Endothelial cell of umbilical vein (primary cell): ENCODE results near the gene SPAG9. TPM values are rescaled to one million over a fixed set of nuclear protein-coding genes. Genes with fewer than 3 reads are reported as not detected.

ENCODE experiments used
- BruUV-seq: library from RNA; stranded (reverse); fragments of 400-500 nt; replicated peaks from 2 replicates; lab custom pipeline; 2021; lab: Mats Ljungman, UMichigan
- CTCF ChIA-PET: fragments of 300-600, 350-600 bp; sonication (Branson Sonifier 250); formaldehyde crosslinking; loops from one replicate; lab custom pipeline; 2021; ENCODE audit warnings: antibody characterized with exemption, inconsistent platforms; lab: Charles Lee
- POLR2A ChIA-PET: fragments of 300-600, 350-600 bp; sonication (Branson Sonifier 250); formaldehyde crosslinking; loops from one replicate; lab custom pipeline; 2021; ENCODE audit warnings: antibody characterized with exemption, inconsistent platforms; lab: Charles Lee
- DNase-seq: peaks from one replicate; pipeline ENCODE4 v3.0.0-alpha.2; 2011; ENCODE audit warnings: low read depth, low spot score
- FAIRE-seq: peaks from 2 replicates; lab custom pipeline; 2011; peaks lifted over from hg19 to GRCh38; lab: Jason Lieb, UNC
- H2AFZ ChIP-seq: 2 replicates; pipeline ENCODE4 v1.6.0; 2012; ENCODE audit warnings: low read depth, low read length, control low read depth, inconsistent platforms
- H3K27ac ChIP-seq: 2 replicates; pipeline ENCODE4 v1.5.1; 2011; ENCODE audit warnings: low read depth, mild to moderate bottlenecking, control low read depth, low read length, moderate library complexity; ENCODE audit not compliant: insufficient read depth
- H3K27me3 ChIP-seq, 2 experiments: 2 replicates each; pipeline versions ENCODE4 v1.6.0 to v1.6.1; 2011; ENCODE audit warnings: low read length in 2 of 2, mixed read lengths in 1 of 2; ENCODE audit not compliant: control insufficient read depth in 2 of 2, insufficient read depth in 2 of 2
- H3K36me3 ChIP-seq, 2 experiments: 2 replicates in 1 of 2; 3 replicates in 1 of 2; pipeline ENCODE4 v1.5.1; 2011; ENCODE audit warnings: low read length in 2 of 2, mild to moderate bottlenecking in 1 of 2, moderate library complexity in 1 of 2; ENCODE audit not compliant: control insufficient read depth in 2 of 2, insufficient read depth in 2 of 2; ENCODE audit errors: extremely low read depth in 1 of 2
- H3K4me1 ChIP-seq: 3 replicates; pipeline ENCODE4 v1.5.1; 2011; ENCODE audit warnings: mild to moderate bottlenecking, low read length; ENCODE audit not compliant: control insufficient read depth, insufficient read depth; ENCODE audit errors: extremely low read depth
- H3K4me2 ChIP-seq: 2 replicates; pipeline ENCODE4 v1.6.1; 2011; ENCODE audit warnings: low read length, control low read depth, mixed read lengths; ENCODE audit not compliant: insufficient read depth
- H3K4me3 ChIP-seq, 3 experiments: fragments of 200-600 bp in 1 of 3; sonication (generic), shearing (Covaris generic) in 1 of 3; replicated peaks in 1 of 3; 2 replicates each; pipeline ENCODE4 v1.5.1; 2011 to 2016; ENCODE audit warnings: control low read depth in 3 of 3, low read length in 3 of 3, mild to moderate bottlenecking in 2 of 3, inconsistent platforms in 1 of 3, low read depth in 1 of 3, moderate library complexity in 1 of 3; ENCODE audit not compliant: insufficient read depth in 1 of 3
- H3K79me2 ChIP-seq: 2 replicates; pipeline ENCODE4 v1.6.0; 2012; ENCODE audit warnings: low read length, inconsistent platforms; ENCODE audit not compliant: control insufficient read depth, insufficient read depth
- H3K9ac ChIP-seq: replicated peaks from 2 replicates; pipeline ENCODE3; 2011; ENCODE audit warnings: low read length, control low read depth; ENCODE audit not compliant: insufficient read depth; ENCODE audit errors: extremely low read depth
- H3K9me1 ChIP-seq: replicated peaks from 3 replicates; pipeline ENCODE4 v1.6.0; 2011; ENCODE audit warnings: mild to moderate bottlenecking, low read length; ENCODE audit not compliant: control insufficient read depth, insufficient read depth; ENCODE audit errors: extremely low read depth
- H3K9me3 ChIP-seq: replicated peaks from 2 replicates; pipeline ENCODE4 v1.5.1; 2012; ENCODE audit warnings: low read length, inconsistent platforms; ENCODE audit not compliant: control insufficient read depth, insufficient read depth
- H4K20me1 ChIP-seq: replicated peaks from 2 replicates; pipeline ENCODE3; 2011; ENCODE audit warnings: mild to moderate bottlenecking, low read length; ENCODE audit not compliant: control insufficient read depth, insufficient read depth; ENCODE audit errors: extremely low read depth
- EZH2 ChIP-seq: IDR thresholded peaks from 2 replicates; pipeline ENCODE4 v1.6.1; 2012; ENCODE audit warnings: borderline replicate concordance, low read depth, mild to moderate bottlenecking, moderate library complexity, low read length, inconsistent platforms; ENCODE audit not compliant: severe bottlenecking
- FOS ChIP-seq: IDR thresholded peaks from 2 replicates; pipeline ENCODE4 v1.6.1; 2011; ENCODE audit warnings: mild to moderate bottlenecking, low read length, moderate library complexity, borderline replicate concordance; ENCODE audit not compliant: insufficient read depth
- GATA2 ChIP-seq: IDR thresholded peaks from 2 replicates; pipeline ENCODE4 v1.7.0; 2011; ENCODE audit warnings: low read depth, mild to moderate bottlenecking, moderate library complexity, mixed read lengths, low read length; ENCODE audit not compliant: insufficient read length, insufficient read depth
- MYC ChIP-seq: IDR thresholded peaks from one replicate; pipeline ENCODE4 v1.6.1; 2011; ENCODE audit warnings: mild to moderate bottlenecking, low read depth, low read length
- POLR2AphosphoS5 ChIP-seq: IDR thresholded peaks from 2 replicates; pipeline ENCODE4 v1.6.1; 2012; ENCODE audit warnings: low read depth, mild to moderate bottlenecking, control low read depth, low read length, moderate library complexity; ENCODE audit not compliant: insufficient read depth
- dilution Hi-C: fragments of 300-500 bp; cut with MboI; formaldehyde crosslinking; loops from one replicate; pipeline ENCODE4 v1.15.0; 2019; ENCODE audit warnings: low sequenced_read_pairs; ENCODE audit not compliant: extremely low pct_ligation_motif_present
- intact Hi-C: fragments of 100-400 bp; cut with micrococcal nuclease; formaldehyde crosslinking; loops from one replicate; pipeline ENCODE4 v1.10.0; 2022
- polyA plus RNA-seq, 4 experiments: library from polyadenylated mRNA; depleted of rRNA in 3 of 4; stranded (reverse) in 3 of 4; unstranded in 1 of 4; fragments of >200 nt; gene quantifications; 2 replicates each; pipeline versions ENCODE4 v1.2.1 to v1.2.3, GENCODE V29; 2011 to 2012; ENCODE audit warnings: missing spikeins in 1 of 4
- total RNA-seq: library from RNA; stranded (reverse); gene quantifications from 2 replicates; pipeline ENCODE4 v1.2.3, GENCODE V29; 2021

Gene SPAG9
- total and polyA plus RNA-seq, 2 donors (not counting 3 experiments of a cell fraction or from before 2014, with no cell fraction given): 16.5 to 75.0 TPM

GRCh38 chr17:51065466-51065865, 55.2 kb downstream of the SPAG9 start:
- FAIRE-seq: no peak

DNA sequence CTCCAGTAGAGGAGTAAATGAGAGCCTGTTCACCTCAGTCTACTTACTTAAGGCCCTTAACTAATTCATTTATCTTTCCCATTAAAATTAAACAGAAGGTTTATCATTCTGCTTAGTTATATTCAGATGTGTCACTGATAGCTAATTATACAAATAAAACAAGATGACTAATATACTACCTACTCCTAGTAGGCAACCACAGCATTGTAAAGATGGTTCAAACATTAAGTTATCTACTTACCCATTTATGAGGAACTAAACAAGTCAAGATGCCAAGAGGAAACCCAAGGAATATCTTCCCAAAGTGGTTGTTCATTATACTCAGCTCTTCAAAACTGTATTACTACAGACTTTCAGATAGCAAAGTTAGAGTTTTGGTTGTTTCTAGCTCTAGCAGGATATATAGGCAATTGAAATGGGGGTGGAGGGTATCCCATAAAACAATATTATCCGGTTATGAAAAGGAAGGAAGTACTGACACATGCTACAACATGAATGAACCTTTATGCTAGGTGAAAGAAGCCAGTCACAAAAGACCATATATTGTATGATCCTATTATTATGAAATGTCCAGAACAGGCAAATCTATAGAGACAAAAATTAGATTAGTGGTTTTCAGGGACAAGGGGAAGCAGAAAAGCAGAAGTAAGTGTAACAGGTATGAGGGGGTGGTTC, 56.5 kb downstream of the SPAG9 start:
- peak; percentile 45 for DNase-seq
- peaks cover 14% of the 10 kb centered on the region for H3K4me1 ChIP-seq
- dilution Hi-C loops: no loop called here
- no peaks in the 10 kb centered on the region for H3K9me1 ChIP-seq
- no peak overlapping the region for H3K4me3 ChIP-seq
- no peaks in the 10 kb centered on the region for H3K9me3 ChIP-seq
- ChIA-PET CTCF (interaction anchor here (0.6 to 1.0 kb wide), 3 partner anchors 8 to 89 kb away, joined by 3 read pairs; partner anchors contain the start of gene NME1), POLR2A (no interaction called here)
- H3K4me2 ChIP-seq: peak overlapping the region; percentile 23
- intact Hi-C loops: no loop called here
- FAIRE-seq: peak; percentile 72
- no peak overlapping the region for H3K9ac ChIP-seq
- TF ChIP-seq POLR2AphosphoS5 (no peak), EZH2 (no peak), FOS (no peak), GATA2 (peak; percentile 31)
- no peak overlapping the region for H3K27ac ChIP-seq
- H4K20me1 ChIP-seq: no peaks in the 10 kb centered on the region
- no peak overlapping the region for H2AFZ ChIP-seq
- BruUV-seq: no TSS peak
- H3K27me3 ChIP-seq: no peaks in the 10 kb centered on the region
- peaks cover 16% of the 10 kb centered on the region for H3K79me2 ChIP-seq
- H3K36me3 ChIP-seq: no peaks in the 10 kb centered on the region

More at GRCh38 chr17:51065466-51065865, 55.2 kb downstream of the SPAG9 start:
- Histone ChIP-seq H3K9ac (no peak overlapping the region), H3K9me3 (no peaks in the 10 kb centered on the region), H3K4me2 (no peak overlapping the region), H3K79me2 (peaks cover 15% of the 10 kb centered on the region), H3K4me3 (no peak overlapping the region), H2AFZ (no peak overlapping the region), H4K20me1 (no peaks in the 10 kb centered on the region), H3K9me1 (no peaks in the 10 kb centered on the region), H3K4me1 (peaks cover 10% of the 10 kb centered on the region), H3K36me3 (no peaks in the 10 kb centered on the region), H3K27me3 (no peaks in the 10 kb centered on the region), H3K27ac (no peak overlapping the region)
- no peak for DNase-seq
- BruUV-seq: no TSS peak
- intact Hi-C loops (no loop called here), dilution Hi-C loops (no loop called here)
- CTCF ChIA-PET: interaction anchor here (0.6 to 1.3 kb wide), 4 partner anchors 9 to 88 kb away, joined by 3 to 10 read pairs (median 6); partner anchors contain the start of gene NME1
- POLR2A ChIA-PET: no interaction called here
- TF ChIP-seq MYC: no peak
